Lower leg skin (tissue), 3 donors: ENCODE data around the gene TRPM1.

Source experiments
- CTCF ChIP-seq, 3 donors: fragments of 450-650 bp; IDR thresholded peaks; one replicate each; pipeline ENCODE4 v1.5.1; 2016; ENCODE audit warnings: antibody characterized with exemption in 3 of 3, mild to moderate bottlenecking in 3 of 3, moderate library complexity in 2 of 3
- POLR2A ChIP-seq, 2 donors: fragments of 450-650 bp; IDR thresholded peaks; one replicate each; pipeline ENCODE4 v1.6.1; 2016 to 2017; ENCODE audit warnings: antibody characterized with exemption in 2 of 2, mild to moderate bottlenecking in 1 of 2, moderate library complexity in 1 of 2

DNA sequence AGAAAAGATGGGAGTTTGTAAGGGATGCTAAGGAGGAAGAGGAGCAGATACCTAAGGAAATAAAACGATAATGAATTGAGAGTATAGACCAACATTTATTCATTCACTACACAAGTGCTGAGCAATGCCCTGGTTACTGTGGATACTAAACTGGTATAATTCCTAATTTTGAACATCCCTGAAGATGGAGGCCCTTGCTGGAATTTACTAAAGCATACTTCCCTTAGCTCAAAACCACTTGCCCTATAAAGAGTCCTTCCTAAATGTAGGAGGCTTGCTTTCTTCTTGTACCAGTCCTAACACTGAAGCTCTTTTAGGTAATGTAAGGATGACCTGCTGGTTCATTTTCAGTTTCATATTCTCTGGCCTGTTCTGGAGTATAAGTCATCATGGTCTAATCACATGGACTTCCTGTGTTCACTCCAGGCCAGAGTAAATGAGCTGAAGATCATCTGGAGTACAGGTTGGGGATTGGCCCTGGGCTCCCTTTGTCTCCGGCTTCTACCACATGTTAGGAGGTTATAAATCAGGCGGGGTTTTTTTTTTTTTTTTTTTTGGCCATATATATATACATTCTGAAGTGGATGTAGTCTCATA is 70.0 kb downstream of the TRPM1 start:
- TF ChIP-seq POLR2A (IDR thresholded peaks at IDR 0.05) (no peak), CTCF (IDR thresholded peaks at IDR 0.05) (no peak)
